ENCODE measurements around the gene PIPOX.

PIPOX gene

DNA sequence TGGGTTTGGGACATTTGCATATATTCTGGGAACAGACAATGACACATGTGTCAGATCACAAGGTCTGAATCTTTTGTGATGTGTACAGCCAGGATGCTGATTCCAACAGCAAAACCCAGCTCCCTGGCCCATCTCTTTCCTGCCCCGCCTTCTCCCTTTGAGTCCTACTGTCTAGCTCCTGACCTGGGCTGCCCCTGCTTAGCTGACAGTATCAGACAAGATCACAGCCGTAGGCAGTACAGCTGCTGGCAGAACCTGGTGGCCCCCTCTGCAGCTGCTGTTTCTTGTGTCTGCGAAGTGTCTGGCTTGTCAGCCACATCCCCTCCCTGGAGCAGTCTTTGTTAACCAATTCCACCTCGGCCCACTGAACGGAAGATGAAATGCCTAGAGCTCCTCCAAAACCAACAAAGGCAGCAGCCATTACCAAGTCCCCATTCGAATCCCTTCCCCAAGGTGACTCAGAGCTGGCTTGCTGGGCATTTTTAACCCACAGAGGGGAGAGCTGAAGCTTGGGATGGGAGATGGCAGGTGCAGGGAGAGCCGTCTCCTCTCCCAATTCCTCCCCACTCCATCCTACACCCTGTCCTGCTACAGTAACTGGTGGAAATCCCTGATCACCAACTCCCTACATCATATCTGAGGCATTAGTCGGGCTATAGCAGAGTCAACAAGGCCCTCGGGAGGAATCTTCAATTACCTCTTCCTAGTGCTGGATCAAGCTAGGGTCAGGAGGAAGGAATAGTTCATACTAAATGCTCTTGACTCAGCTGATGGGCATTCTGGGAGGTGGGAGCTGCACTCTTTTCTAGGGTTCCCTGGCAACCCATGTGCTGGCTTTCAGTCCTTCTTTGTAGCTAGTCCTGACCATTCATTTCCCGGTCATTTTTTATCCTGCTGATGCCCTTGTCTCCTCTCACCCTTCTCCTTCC is 5.8 kb downstream of the PIPOX start:
- no peaks in the 10 kb centered on the region for H3K27me3 ChIP-seq (ENCODE audit: insufficient read depth, poor library complexity, severe bottlenecking)
- TF ChIP-seq, protein P1, sequence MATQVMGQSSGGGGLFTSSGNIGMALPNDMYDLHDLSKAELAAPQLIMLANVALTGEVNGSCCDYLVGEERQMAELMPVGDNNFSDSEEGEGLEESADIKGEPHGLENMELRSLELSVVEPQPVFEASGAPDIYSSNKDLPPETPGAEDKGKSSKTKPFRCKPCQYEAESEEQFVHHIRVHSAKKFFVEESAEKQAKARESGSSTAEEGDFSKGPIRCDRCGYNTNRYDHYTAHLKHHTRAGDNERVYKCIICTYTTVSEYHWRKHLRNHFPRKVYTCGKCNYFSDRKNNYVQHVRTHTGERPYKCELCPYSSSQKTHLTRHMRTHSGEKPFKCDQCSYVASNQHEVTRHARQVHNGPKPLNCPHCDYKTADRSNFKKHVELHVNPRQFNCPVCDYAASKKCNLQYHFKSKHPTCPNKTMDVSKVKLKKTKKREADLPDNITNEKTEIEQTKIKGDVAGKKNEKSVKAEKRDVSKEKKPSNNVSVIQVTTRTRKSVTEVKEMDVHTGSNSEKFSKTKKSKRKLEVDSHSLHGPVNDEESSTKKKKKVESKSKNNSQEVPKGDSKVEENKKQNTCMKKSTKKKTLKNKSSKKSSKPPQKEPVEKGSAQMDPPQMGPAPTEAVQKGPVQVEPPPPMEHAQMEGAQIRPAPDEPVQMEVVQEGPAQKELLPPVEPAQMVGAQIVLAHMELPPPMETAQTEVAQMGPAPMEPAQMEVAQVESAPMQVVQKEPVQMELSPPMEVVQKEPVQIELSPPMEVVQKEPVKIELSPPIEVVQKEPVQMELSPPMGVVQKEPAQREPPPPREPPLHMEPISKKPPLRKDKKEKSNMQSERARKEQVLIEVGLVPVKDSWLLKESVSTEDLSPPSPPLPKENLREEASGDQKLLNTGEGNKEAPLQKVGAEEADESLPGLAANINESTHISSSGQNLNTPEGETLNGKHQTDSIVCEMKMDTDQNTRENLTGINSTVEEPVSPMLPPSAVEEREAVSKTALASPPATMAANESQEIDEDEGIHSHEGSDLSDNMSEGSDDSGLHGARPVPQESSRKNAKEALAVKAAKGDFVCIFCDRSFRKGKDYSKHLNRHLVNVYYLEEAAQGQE (IDR thresholded peaks at IDR 0.05; ENCODE audit: insufficient replicate concordance, low read depth), result no peak
- TF ChIP-seq, protein P2, sequence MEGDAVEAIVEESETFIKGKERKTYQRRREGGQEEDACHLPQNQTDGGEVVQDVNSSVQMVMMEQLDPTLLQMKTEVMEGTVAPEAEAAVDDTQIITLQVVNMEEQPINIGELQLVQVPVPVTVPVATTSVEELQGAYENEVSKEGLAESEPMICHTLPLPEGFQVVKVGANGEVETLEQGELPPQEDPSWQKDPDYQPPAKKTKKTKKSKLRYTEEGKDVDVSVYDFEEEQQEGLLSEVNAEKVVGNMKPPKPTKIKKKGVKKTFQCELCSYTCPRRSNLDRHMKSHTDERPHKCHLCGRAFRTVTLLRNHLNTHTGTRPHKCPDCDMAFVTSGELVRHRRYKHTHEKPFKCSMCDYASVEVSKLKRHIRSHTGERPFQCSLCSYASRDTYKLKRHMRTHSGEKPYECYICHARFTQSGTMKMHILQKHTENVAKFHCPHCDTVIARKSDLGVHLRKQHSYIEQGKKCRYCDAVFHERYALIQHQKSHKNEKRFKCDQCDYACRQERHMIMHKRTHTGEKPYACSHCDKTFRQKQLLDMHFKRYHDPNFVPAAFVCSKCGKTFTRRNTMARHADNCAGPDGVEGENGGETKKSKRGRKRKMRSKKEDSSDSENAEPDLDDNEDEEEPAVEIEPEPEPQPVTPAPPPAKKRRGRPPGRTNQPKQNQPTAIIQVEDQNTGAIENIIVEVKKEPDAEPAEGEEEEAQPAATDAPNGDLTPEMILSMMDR (IDR thresholded peaks at IDR 0.05; ENCODE audit: insufficient read depth, low read length), result no peak
- no peak for TF ChIP-seq POLR2AphosphoS5 (IDR thresholded peaks at IDR 0.05; ENCODE audit: low read depth)
- no peak for TF ChIP-seq SPI1 (IDR thresholded peaks at IDR 0.05; ENCODE audit: borderline replicate concordance, low read depth)
- no peak for TF ChIP-seq GABPA (IDR thresholded peaks at IDR 0.05; ENCODE audit: low read depth)
- no peak overlapping the region for H3K27ac ChIP-seq (replicated peaks)
- H3K4me3 ChIP-seq (replicated peaks; ENCODE audit: insufficient read depth, low read length), result no peak overlapping the region
- no peak for DNase-seq (ENCODE audit: low read depth in 1 of 2, low spot score in 1 of 2)

DNA sequence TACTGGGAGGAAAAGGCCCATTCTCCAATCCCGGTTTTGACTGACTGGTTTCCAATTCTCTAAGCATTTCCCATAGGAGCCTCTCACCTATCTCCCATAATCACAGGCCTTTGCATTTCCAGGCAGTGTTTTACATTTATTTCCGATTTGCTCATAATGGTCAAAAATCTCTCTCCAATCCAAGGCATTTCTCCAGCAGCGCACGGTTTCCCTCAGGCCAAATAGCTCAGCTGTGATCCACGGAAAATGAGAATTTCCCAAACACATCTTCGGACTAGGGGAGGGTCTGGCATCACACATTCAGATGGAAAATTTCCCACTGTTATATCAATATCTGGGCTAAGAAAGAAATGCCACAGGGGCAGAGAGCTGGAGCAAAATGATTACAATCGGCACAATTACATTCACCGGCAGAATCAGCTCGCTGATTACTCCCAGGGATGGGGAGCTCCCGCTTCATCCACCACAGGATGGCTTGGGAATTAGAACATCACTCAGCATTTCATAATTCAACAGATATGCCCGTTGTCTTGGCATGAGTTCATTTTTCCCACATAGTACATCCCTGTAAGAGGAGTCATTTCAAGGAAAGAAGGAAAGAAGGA is 6.7 kb downstream of the PIPOX start:
- Histone ChIP-seq H3K27me3 (ENCODE audit: insufficient read depth, poor library complexity, severe bottlenecking) (no peaks in the 10 kb centered on the region), H3K27ac (replicated peaks) (no peak overlapping the region), H3K4me3 (replicated peaks; ENCODE audit: insufficient read depth, low read length) (no peak overlapping the region)
- no peak for DNase-seq (ENCODE audit: low read depth in 1 of 2, low spot score in 1 of 2)
- TF ChIP-seq GABPA (IDR thresholded peaks at IDR 0.05; ENCODE audit: low read depth), result no peak
- TF ChIP-seq, protein P2 (IDR thresholded peaks at IDR 0.05; ENCODE audit: insufficient read depth, low read length), result no peak
- no peak for TF ChIP-seq POLR2AphosphoS5 (IDR thresholded peaks at IDR 0.05; ENCODE audit: low read depth)
- TF ChIP-seq, protein P1 (IDR thresholded peaks at IDR 0.05; ENCODE audit: insufficient replicate concordance, low read depth), result no peak
- no peak for TF ChIP-seq SPI1 (IDR thresholded peaks at IDR 0.05; ENCODE audit: borderline replicate concordance, low read depth)

DNA sequence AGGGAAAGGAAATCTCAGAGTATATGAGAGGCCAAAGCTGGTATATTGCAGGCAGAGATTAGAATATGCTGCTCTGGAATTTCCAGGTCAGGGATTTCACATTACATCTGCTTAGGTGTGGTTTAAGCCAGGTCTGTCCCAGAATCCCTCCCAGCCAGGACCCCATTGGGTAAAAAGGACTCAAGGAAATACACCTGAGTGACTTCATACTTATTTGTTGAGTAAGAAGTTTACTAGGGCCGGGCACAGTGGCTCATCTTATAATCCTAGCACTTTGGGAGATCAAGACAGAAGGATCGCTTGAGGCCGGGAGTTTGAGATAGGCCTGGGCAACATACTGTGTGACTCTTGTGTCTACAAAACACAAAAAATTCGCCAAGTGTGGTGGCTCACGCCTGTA is 7.2 kb downstream of the PIPOX start:
- TF ChIP-seq POLR2AphosphoS5 (IDR thresholded peaks at IDR 0.05; ENCODE audit: low read depth) (no peak), SPI1 (IDR thresholded peaks at IDR 0.05; ENCODE audit: borderline replicate concordance, low read depth) (no peak), GABPA (IDR thresholded peaks at IDR 0.05; ENCODE audit: low read depth) (no peak)
- TF ChIP-seq, protein P2 (IDR thresholded peaks at IDR 0.05; ENCODE audit: insufficient read depth, low read length), result no peak
- TF ChIP-seq, protein P1 (IDR thresholded peaks at IDR 0.05; ENCODE audit: insufficient replicate concordance, low read depth), result no peak
- Histone ChIP-seq H3K27ac (replicated peaks) (no peak overlapping the region), H3K4me3 (replicated peaks; ENCODE audit: insufficient read depth, low read length) (no peak overlapping the region), H3K27me3 (ENCODE audit: insufficient read depth, poor library complexity, severe bottlenecking) (no peaks in the 10 kb centered on the region)
- DNase-seq (ENCODE audit: low read depth in 1 of 2, low spot score in 1 of 2), result no peak

Measured in HL-60 (cell line).